Astrocyte (in vitro differentiated cells and primary cell): ENCODE measurements around the gene TMPRSS3. TPM values are rescaled to one million over a fixed set of nuclear protein-coding genes. Genes with fewer than 3 reads are reported as not detected.

Source experiments
- DNase-seq: peaks from one replicate; pipeline ENCODE4 v3.0.0-alpha.2; 2010; ENCODE audit warnings: low read depth
- FAIRE-seq: peaks from 2 replicates; lab custom pipeline; 2011; peaks lifted over from hg19 to GRCh38; lab: Jason Lieb, UNC
- H2AFZ ChIP-seq: 2 replicates; pipeline ENCODE4 v1.6.0; 2012; ENCODE audit warnings: low read depth, low read length, inconsistent platforms
- H3K27ac ChIP-seq: 2 replicates; pipeline ENCODE4 v1.5.1; 2011; ENCODE audit warnings: low read depth, low read length, inconsistent platforms
- H3K27me3 ChIP-seq: 2 replicates; pipeline ENCODE4 v1.6.0; 2011; ENCODE audit warnings: low read length, inconsistent platforms; ENCODE audit not compliant: insufficient read depth
- H3K36me3 ChIP-seq: 2 replicates; pipeline ENCODE4 v1.5.1; 2011; ENCODE audit warnings: low read length, inconsistent platforms; ENCODE audit not compliant: insufficient read depth
- H3K4me1 ChIP-seq: 2 replicates; pipeline ENCODE4 v1.5.1; 2011; ENCODE audit warnings: low read length, inconsistent platforms; ENCODE audit not compliant: insufficient read depth
- H3K4me2 ChIP-seq: 2 replicates; pipeline ENCODE4 v1.6.0; 2012; ENCODE audit warnings: low read length, inconsistent platforms
- H3K4me3 ChIP-seq: 2 replicates; pipeline ENCODE4 v1.5.1; 2011; ENCODE audit warnings: low read depth, mild to moderate bottlenecking, low read length, inconsistent platforms; ENCODE audit not compliant: insufficient read depth
- H3K79me2 ChIP-seq: 2 replicates; pipeline ENCODE4 v1.6.0; 2012; ENCODE audit warnings: mild to moderate bottlenecking, low read length, inconsistent platforms; ENCODE audit not compliant: insufficient read depth
- H3K9ac ChIP-seq: 2 replicates; pipeline ENCODE4 v1.6.0; 2012; ENCODE audit warnings: mild to moderate bottlenecking, low read length, inconsistent platforms
- H3K9me3 ChIP-seq: 2 replicates; pipeline ENCODE4 v1.5.1; 2012; ENCODE audit warnings: low read depth, mild to moderate bottlenecking, low read length, inconsistent platforms; ENCODE audit not compliant: insufficient read depth
- H4K20me1 ChIP-seq: 2 replicates; pipeline ENCODE4 v1.6.0; 2012; ENCODE audit warnings: low read length, inconsistent platforms; ENCODE audit not compliant: insufficient read depth
- H3K27ac Mint-ChIP-seq: one replicate; pipeline ENCODE4 v1.8.0; 2021; ENCODE audit warnings: mild to moderate bottlenecking, mixed read lengths; ENCODE audit not compliant: unreplicated experiment
- H3K27me3 Mint-ChIP-seq: one replicate; pipeline ENCODE4 v1.8.0; 2021; ENCODE audit warnings: low read depth, mixed read lengths; ENCODE audit not compliant: unreplicated experiment
- H3K36me3 Mint-ChIP-seq: one replicate; pipeline ENCODE4 v1.8.0; 2021; ENCODE audit warnings: low read depth, mixed read lengths; ENCODE audit not compliant: unreplicated experiment
- H3K4me1 Mint-ChIP-seq: one replicate; pipeline ENCODE4 v1.8.0; 2021; ENCODE audit warnings: low read depth, mixed read lengths; ENCODE audit not compliant: unreplicated experiment
- H3K4me3 Mint-ChIP-seq: one replicate; pipeline ENCODE4 v1.8.0; 2021; ENCODE audit warnings: mild to moderate bottlenecking, moderate library complexity, mixed read lengths; ENCODE audit not compliant: unreplicated experiment
- H3K9me3 Mint-ChIP-seq: one replicate; pipeline ENCODE4 v1.8.0; 2021; ENCODE audit warnings: mild to moderate bottlenecking, mixed read lengths; ENCODE audit not compliant: unreplicated experiment
- EZH2 ChIP-seq: IDR thresholded peaks from 2 replicates; pipeline ENCODE4 v1.6.1; 2012; ENCODE audit warnings: mild to moderate bottlenecking, low read length, inconsistent platforms; ENCODE audit not compliant: insufficient read depth
- total RNA-seq: library from RNA; stranded (reverse); gene quantifications from 2 replicates; pipeline ENCODE4 v1.2.1, GENCODE V29; 2021
- TF ChIP-seq, protein P1 (sequence below): IDR thresholded peaks from 2 replicates; pipeline ENCODE4 v1.5.1; 2011; ENCODE audit warnings: low read depth, mild to moderate bottlenecking, inconsistent platforms, low read length, moderate library complexity; ENCODE audit not compliant: insufficient read depth

Gene TMPRSS3
- total RNA-seq, 1 donor from 2014 or later, result not detected

DNA sequence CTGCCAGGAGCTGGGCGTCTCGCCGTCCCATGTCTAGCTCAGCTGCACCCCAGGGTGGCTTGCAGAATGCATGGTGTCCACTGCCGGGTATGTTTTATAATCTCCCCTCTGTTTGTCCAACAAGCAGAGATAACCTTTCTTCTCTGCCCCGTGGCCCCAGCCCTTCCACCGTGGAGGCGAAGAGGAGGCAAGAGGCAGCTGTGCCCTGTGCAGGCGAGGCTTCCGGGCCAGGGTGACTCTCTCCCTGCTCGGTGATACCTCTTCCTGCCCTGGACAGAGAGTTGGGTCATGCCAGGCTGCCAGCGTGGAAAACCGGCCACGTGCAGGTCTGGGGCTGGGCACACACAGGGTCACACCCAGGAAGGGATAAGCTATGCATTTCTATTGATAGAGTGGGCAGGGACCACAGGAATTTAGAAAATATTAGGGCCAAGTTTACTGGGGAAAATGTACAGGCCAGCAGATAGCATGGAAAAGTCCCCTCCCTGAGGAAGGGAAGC, 44.9 kb downstream of the TMPRSS3 start, which contains the start of gene TFF2:
TFF2 (minus strand) TSS at position 68 of the 500 bp plus-strand sequence; CDS start at position 31, 37 bp downstream.
- TF ChIP-seq EZH2, result no peak
- TF ChIP-seq, protein P1, sequence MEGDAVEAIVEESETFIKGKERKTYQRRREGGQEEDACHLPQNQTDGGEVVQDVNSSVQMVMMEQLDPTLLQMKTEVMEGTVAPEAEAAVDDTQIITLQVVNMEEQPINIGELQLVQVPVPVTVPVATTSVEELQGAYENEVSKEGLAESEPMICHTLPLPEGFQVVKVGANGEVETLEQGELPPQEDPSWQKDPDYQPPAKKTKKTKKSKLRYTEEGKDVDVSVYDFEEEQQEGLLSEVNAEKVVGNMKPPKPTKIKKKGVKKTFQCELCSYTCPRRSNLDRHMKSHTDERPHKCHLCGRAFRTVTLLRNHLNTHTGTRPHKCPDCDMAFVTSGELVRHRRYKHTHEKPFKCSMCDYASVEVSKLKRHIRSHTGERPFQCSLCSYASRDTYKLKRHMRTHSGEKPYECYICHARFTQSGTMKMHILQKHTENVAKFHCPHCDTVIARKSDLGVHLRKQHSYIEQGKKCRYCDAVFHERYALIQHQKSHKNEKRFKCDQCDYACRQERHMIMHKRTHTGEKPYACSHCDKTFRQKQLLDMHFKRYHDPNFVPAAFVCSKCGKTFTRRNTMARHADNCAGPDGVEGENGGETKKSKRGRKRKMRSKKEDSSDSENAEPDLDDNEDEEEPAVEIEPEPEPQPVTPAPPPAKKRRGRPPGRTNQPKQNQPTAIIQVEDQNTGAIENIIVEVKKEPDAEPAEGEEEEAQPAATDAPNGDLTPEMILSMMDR, result no peak
- Mint-ChIP-seq H3K4me3 (no peak within 1 kb of the TSS), H3K9me3 (peaks cover 22% of the 10 kb centered on the region), H3K27me3 (peaks cover 34% of the 10 kb centered on the region), H3K27ac (no peak within 1 kb of the TSS), H3K36me3 (no peaks in the 10 kb centered on the region), H3K4me1 (no peaks in the 10 kb centered on the region)
- no peaks in the 10 kb centered on the region for H3K27me3 ChIP-seq
- no peak within 1 kb of the TSS for H3K4me2 ChIP-seq
- no peaks in the 10 kb centered on the region for H3K79me2 ChIP-seq
- no peaks in the 10 kb centered on the region for H3K36me3 ChIP-seq
- no peaks in the 10 kb centered on the region for H3K4me1 ChIP-seq
- H4K20me1 ChIP-seq, result no peaks in the 10 kb centered on the region
- H3K9ac ChIP-seq, result no peak within 1 kb of the TSS
- H3K9me3 ChIP-seq, result no peaks in the 10 kb centered on the region
- no peak within 1 kb of the TSS for H2AFZ ChIP-seq
- H3K27ac ChIP-seq, result no peak within 1 kb of the TSS
- DNase-seq, result no peak
- no peak for FAIRE-seq
- no peak within 1 kb of the TSS for H3K4me3 ChIP-seq

DNA sequence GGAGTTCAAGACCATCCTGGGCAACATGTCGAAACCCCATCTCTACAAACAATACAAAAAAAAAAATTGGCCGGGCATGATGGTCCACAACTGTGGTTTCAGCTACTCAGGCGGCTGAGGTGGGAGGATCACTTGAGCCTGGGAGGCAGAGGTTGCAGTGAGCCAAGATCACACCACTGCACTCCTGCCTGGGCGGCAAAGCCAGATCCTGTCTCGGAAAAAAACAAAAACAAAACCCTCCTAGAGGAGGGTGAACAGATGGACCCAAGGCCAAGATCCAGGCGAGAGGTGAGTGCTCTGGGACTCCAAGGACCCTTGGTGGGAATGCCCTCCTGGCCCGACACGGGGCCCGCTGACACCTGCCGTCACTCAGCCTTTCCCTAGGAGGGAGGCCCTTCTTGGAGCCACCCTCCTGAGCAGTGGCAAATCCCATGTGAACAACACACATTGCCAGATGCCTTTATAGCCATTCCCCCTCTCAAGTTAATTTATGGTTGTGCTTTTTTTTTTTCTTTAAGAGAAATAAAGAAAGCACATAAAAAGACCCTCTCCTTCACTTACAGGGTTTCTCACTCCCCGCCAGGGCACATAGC, 45.4 kb downstream of the TMPRSS3 start:
- Histone ChIP-seq H3K9ac (no peak overlapping the region), H3K4me3 (no peak overlapping the region), H3K36me3 (no peaks in the 10 kb centered on the region), H3K79me2 (no peaks in the 10 kb centered on the region), H3K4me2 (no peak overlapping the region), H3K27me3 (no peaks in the 10 kb centered on the region), H3K4me1 (no peaks in the 10 kb centered on the region), H2AFZ (no peak overlapping the region), H3K27ac (no peak overlapping the region), H4K20me1 (no peaks in the 10 kb centered on the region), H3K9me3 (no peaks in the 10 kb centered on the region)
- Mint-ChIP-seq H3K27ac (no peak overlapping the region), H3K36me3 (no peaks in the 10 kb centered on the region), H3K27me3 (peaks cover 39% of the 10 kb centered on the region), H3K9me3 (peaks cover 17% of the 10 kb centered on the region), H3K4me1 (no peaks in the 10 kb centered on the region), H3K4me3 (no peak overlapping the region)
- FAIRE-seq (no peak), DNase-seq (no peak)
- TF ChIP-seq, protein P1, result no peak
- TF ChIP-seq EZH2, result no peak
